Breast epithelium (tissue), 3 donors: ENCODE measurements around the gene DLX2.

Experiments used
- CTCF ChIP-seq, 3 donors: fragments of 450-650 bp; IDR thresholded peaks; one replicate each; pipeline ENCODE4 v1.5.1; 2016 to 2017; ENCODE audit warnings: antibody characterized with exemption in 3 of 3, mild to moderate bottlenecking in 3 of 3, moderate library complexity in 3 of 3
- POLR2A ChIP-seq: fragments of 450-650 bp; IDR thresholded peaks from one replicate; pipeline ENCODE4 v1.6.1; 2016; ENCODE audit warnings: antibody characterized with exemption, mild to moderate bottlenecking, moderate library complexity
- POLR2AphosphoS5 ChIP-seq, 3 donors: sonication (generic); formaldehyde crosslinking; IDR thresholded peaks; one replicate each; pipeline ENCODE4 v1.6.1; 2017; ENCODE audit warnings: antibody characterized with exemption in 3 of 3

- no peak for TF ChIP-seq CTCF (IDR thresholded peaks at IDR 0.05)
- no peak for TF ChIP-seq POLR2A
- no peak for TF ChIP-seq POLR2AphosphoS5 (IDR thresholded peaks at IDR 0.05)
Measured at GRCh38 chr2:172099472-172100079, 3.1 kb downstream of the DLX2 start.
